Right renal pelvis (tissue), 4 donors: ENCODE results near the gene TMEM143. TPM values are rescaled to one million over a fixed set of nuclear protein-coding genes. Genes with fewer than 3 reads are reported as not detected.
A peak's percentile ranks its signal among the peaks of the same experiment; 100 is the strongest.
"Not testable (repeated sequence)": the region's sequence is repeated elsewhere in the genome, so short reads cannot be mapped to it uniquely, and the experiment has no call there.

Experiments
- DNase-seq, 4 donors: peaks; one replicate each; pipeline ENCODE4 v3.0.0-alpha.2; 2013; ENCODE audit warnings: low read depth in 4 of 4, low spot score in 3 of 4, missing footprints in 1 of 4
- polyA plus RNA-seq, 4 donors: library from polyadenylated mRNA; unstranded; fragments of 120-200 nt; gene quantifications; one replicate each; pipeline ENCODE4 v1.2.1, GENCODE V29; 2013; ENCODE audit not compliant: insufficient read length in 4 of 4

TMEM143 gene
- polyA plus RNA-seq, 4 donors, result 8.9 to 14.1 (median 11.2) TPM

GRCh38 chr19:48297975-48298374, 65.8 kb downstream of the TMEM143 start:
- DNase-seq, result no peak

GRCh38 chr19:48296963-48297734, 66.6 kb downstream of the TMEM143 start:
- no peak for DNase-seq

GRCh38 chr19:48295458-48295857, 68.3 kb downstream of the TMEM143 start:
- no peak for DNase-seq

- DNase-seq, result no peak
Observed at GRCh38 chr19:48292798-48293197, 70.9 kb downstream of the TMEM143 start.

- DNase-seq, result not testable (repeated sequence)
Observed at GRCh38 chr19:48291489-48291815, 72.3 kb downstream of the TMEM143 start.

GRCh38 chr19:48290771-48291488, 72.8 kb downstream of the TMEM143 start:
- DNase-seq, result peak in 2 of 4 donors; percentile 61 to 79

GRCh38 chr19:48290401-48290770, 73.4 kb downstream of the TMEM143 start:
- no peak for DNase-seq

GRCh38 chr19:48287748-48288147, 76.0 kb downstream of the TMEM143 start:
- no peak for DNase-seq

GRCh38 chr19:48284896-48285295, 78.8 kb downstream of the TMEM143 start:
- no peak for DNase-seq

GRCh38 chr19:48283908-48284307, 79.8 kb downstream of the TMEM143 start:
- no peak for DNase-seq

Other genes with a start within 250 kb of the TMEM143 start
- 10 to 100 TPM; 58.6 to 66.4 (median 61.0) TPM for gene LIG1, start 193.6 kb downstream of the TMEM143 start, polyA plus RNA-seq
- gene ZSWIM9, start 193.3 kb downstream of the TMEM143 start, polyA plus RNA-seq, result 10 to 100 TPM in 1 of 4 donors, 1 to 10 TPM in 3; 7.5 to 10.4 (median 8.8) TPM
- 10 to 100 TPM; 49.3 to 62.6 (median 58.7) TPM for gene CARD8, start 108.0 kb downstream of the TMEM143 start, polyA plus RNA-seq
- 1 to 10 TPM; 6.1 to 9.0 (median 7.3) TPM for gene ZNF114, start 93.9 kb downstream of the TMEM143 start, polyA plus RNA-seq
- 10 to 100 TPM; 56.2 to 83.3 (median 68.9) TPM for gene EMP3, start 38.4 kb downstream of the TMEM143 start, polyA plus RNA-seq
- gene SYNGR4, start 427 bp upstream of the TMEM143 start, polyA plus RNA-seq, result 1 to 10 TPM in 1 of 4 donors, under 1 TPM in 3; 0.39 to 1.2 (median 0.54) TPM
- 100 to 1,000 TPM; 231 to 265 (median 243) TPM for gene KDELR1, start 27.6 kb upstream of the TMEM143 start, polyA plus RNA-seq
- under 1 TPM; 0.39 to 0.66 (median 0.54) TPM for gene GRIN2D, start 29.7 kb upstream of the TMEM143 start, polyA plus RNA-seq
- gene GRWD1, start 82.0 kb upstream of the TMEM143 start, polyA plus RNA-seq, result 10 to 100 TPM; 22.3 to 33.5 (median 25.9) TPM
- under 1 TPM; 0.60 to 0.77 (median 0.68) TPM for gene KCNJ14, start 91.6 kb upstream of the TMEM143 start, polyA plus RNA-seq
- gene CYTH2, start 105.4 kb upstream of the TMEM143 start, polyA plus RNA-seq, result 10 to 100 TPM; 79.6 to 89.5 (median 84.3) TPM
- gene LMTK3, start 147.9 kb upstream of the TMEM143 start, polyA plus RNA-seq, result 1 to 10 TPM; 1.7 to 3.6 (median 2.4) TPM
- gene SULT2B1, start 188.2 kb upstream of the TMEM143 start, polyA plus RNA-seq, result under 1 TPM; 0.19 to 0.61 (median 0.38) TPM
- gene SPACA4, start 242.8 kb upstream of the TMEM143 start, polyA plus RNA-seq, result under 1 TPM in 1 of 4 donors, not detected in 3; 0.06 TPM